H1 (cell line): ENCODE measurements around the gene MSANTD2. TPM values are rescaled to one million over a fixed set of nuclear protein-coding genes. Genes with fewer than 3 reads are reported as not detected.

Experiments
- ASH2L ChIP-seq: fragments of 200-600, 300-600 bp; sonication (generic); IDR thresholded peaks from one replicate; pipeline ENCODE4 v1.7.1; 2017; ENCODE audit warnings: low read length
- ATF2 ChIP-seq: IDR thresholded peaks from 2 replicates; pipeline ENCODE4 v1.6.1; 2012; ENCODE audit warnings: low read length, inconsistent platforms
- CHD7 ChIP-seq: fragments of 300-600 bp; sonication (generic); IDR thresholded peaks from 2 replicates; pipeline ENCODE4 v1.7.1; 2012; ENCODE audit warnings: low read length, moderate library complexity, mild to moderate bottlenecking, inconsistent platforms; ENCODE audit not compliant: insufficient replicate concordance
- CTBP2 ChIP-seq: IDR thresholded peaks from 2 replicates; pipeline ENCODE4 v1.7.0; 2011; ENCODE audit warnings: borderline replicate concordance, mild to moderate bottlenecking, moderate library complexity, mixed read lengths, low read length; ENCODE audit not compliant: insufficient read depth, insufficient read length
- POU5F1 ChIP-seq: IDR thresholded peaks from 2 replicates; pipeline ENCODE4 v1.6.1; 2011; ENCODE audit warnings: low read depth, mild to moderate bottlenecking, low read length, moderate library complexity
- RBBP5 ChIP-seq: IDR thresholded peaks from 2 replicates; pipeline ENCODE4 v1.7.1; 2012; ENCODE audit warnings: low read depth, mild to moderate bottlenecking, inconsistent platforms, low read length, moderate library complexity, borderline replicate concordance
- SIRT6 ChIP-seq: IDR thresholded peaks from one replicate; pipeline ENCODE4 v1.7.1; 2012; ENCODE audit warnings: low read length, inconsistent platforms
- SIX5 ChIP-seq: IDR thresholded peaks from 2 replicates; pipeline ENCODE4 v1.6.1; 2011; ENCODE audit warnings: mild to moderate bottlenecking, low read depth, low read length
- SP2 ChIP-seq: IDR thresholded peaks from 2 replicates; pipeline ENCODE4 v1.6.1; 2012; ENCODE audit warnings: mild to moderate bottlenecking, low read length, inconsistent platforms
- TCF12 ChIP-seq: IDR thresholded peaks from 2 replicates; pipeline ENCODE4 v1.6.1; 2011; ENCODE audit warnings: low read depth, mild to moderate bottlenecking, low read length
- polyA plus RNA-seq, 7 experiments: library from polyadenylated mRNA; depleted of rRNA in 3 of 7; stranded (reverse) in 5 of 7; unstranded in 2 of 7; fragments of >200 nt in 5 of 7; fragments of 200-250 nt in 2 of 7; gene quantifications; 1 replicate in 5 of 7; 2 replicates in 1 of 7; 4 replicates in 1 of 7; pipeline versions ENCODE4 v1.2.1 to v1.2.3, GENCODE V29; 2011 to 2013; ENCODE audit warnings: missing spikeins in 2 of 7, mixed read lengths in 2 of 7
- total RNA-seq: library from RNA; stranded (reverse); fragmentation: NEBNext Ultra II Directional; extraction: Animal tissue kit (Norgen Biotek cat#: 25700); gene quantifications from 2 replicates; pipeline ENCODE4 v1.2.1, GENCODE V29; 2021

The MSANTD2 gene
- total and polyA plus RNA-seq, 2 of the 8 experiments (the other 6 are each of a cell fraction or from before 2014, with no cell fraction given): 8.2 to 15.9 TPM

- TF ChIP-seq CHD7: no peak
- TF ChIP-seq ATF2: no peak
- no peak for TF ChIP-seq CTBP2
- no peak for TF ChIP-seq SIRT6
- TF ChIP-seq SP2: no peak
- TF ChIP-seq ASH2L: no peak
- TF ChIP-seq SIX5: no peak
- TF ChIP-seq RBBP5: no peak
- no peak for TF ChIP-seq POU5F1
- no peak for TF ChIP-seq TCF12
Measured at GRCh38 chr11:124784051-124784450, 16.2 kb downstream of the MSANTD2 start (continued).
